ENCODE data around the gene MYO7A.

MYO7A gene

GRCh38 chr11:77217156-77217555 lies 89.1 kb downstream of the MYO7A start:
- TF ChIP-seq, protein P1, sequence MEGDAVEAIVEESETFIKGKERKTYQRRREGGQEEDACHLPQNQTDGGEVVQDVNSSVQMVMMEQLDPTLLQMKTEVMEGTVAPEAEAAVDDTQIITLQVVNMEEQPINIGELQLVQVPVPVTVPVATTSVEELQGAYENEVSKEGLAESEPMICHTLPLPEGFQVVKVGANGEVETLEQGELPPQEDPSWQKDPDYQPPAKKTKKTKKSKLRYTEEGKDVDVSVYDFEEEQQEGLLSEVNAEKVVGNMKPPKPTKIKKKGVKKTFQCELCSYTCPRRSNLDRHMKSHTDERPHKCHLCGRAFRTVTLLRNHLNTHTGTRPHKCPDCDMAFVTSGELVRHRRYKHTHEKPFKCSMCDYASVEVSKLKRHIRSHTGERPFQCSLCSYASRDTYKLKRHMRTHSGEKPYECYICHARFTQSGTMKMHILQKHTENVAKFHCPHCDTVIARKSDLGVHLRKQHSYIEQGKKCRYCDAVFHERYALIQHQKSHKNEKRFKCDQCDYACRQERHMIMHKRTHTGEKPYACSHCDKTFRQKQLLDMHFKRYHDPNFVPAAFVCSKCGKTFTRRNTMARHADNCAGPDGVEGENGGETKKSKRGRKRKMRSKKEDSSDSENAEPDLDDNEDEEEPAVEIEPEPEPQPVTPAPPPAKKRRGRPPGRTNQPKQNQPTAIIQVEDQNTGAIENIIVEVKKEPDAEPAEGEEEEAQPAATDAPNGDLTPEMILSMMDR (IDR thresholded peaks at IDR 0.05; ENCODE audit: extremely low read depth, missing control alignments), result no peak
- no peak for DNase-seq (ENCODE audit: low spot score)

GRCh38 chr11:77223797-77224196 lies 95.8 kb downstream of the MYO7A start:
- TF ChIP-seq, protein P1 (IDR thresholded peaks at IDR 0.05; ENCODE audit: extremely low read depth, missing control alignments), result no peak
- DNase-seq (ENCODE audit: low spot score), result no peak

DNA sequence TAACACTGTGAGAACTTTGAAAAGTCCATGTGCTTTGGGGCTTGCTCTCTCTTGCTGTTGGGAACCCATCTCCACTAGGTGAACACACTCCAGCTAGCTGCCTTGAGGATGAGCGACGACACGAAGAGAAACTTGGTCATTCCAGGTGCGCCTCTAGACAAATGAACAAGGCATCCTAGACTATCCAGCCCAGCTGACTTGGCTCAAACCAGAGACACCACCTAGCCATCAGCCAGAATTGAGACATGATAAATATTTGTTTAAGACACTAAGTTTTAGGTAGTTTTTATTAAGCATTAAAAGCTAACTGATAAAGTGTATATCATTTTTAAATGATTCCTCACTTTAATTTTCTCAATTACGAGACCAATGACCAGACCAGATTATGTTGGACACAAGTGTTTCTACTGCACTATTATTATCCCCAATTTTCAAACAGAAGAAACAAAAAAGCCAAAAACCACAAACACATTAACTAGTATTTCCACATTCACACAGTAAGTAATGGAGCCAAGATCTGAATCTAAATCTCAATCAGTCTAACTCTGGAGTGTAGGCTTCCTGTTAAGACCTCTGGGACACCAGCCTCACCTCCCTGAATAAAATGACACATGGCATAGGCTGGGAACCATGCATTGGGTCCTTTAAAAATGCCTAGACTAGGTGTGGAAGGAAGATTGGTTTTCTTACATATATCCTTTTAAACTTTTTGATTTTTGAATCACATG lies 103.0 kb downstream of the MYO7A start:
- TF ChIP-seq, protein P1 (IDR thresholded peaks at IDR 0.05; ENCODE audit: extremely low read depth, missing control alignments), result no peak
- no peak for DNase-seq (ENCODE audit: low spot score)

DNA sequence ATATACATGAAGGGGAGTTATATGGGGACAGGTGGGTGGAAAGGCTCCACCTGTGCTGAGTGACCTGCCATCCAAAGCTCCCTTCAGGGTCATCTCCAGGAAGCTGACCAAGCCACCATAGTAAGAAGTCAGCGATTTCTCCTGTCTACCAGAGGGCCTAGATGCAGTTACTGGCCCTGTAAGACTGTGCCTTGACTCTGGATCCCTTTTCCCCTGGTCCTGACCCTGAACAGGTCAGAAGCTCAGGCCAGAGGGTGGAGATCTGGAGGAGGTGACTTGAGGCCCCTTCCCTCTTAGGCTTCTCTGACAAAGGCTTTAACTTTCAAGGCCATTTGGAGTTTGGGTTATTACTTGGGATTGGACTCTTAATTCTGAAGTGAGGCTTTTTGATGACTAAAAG lies 103.8 kb downstream of the MYO7A start:
- TF ChIP-seq, protein P1 (IDR thresholded peaks at IDR 0.05; ENCODE audit: extremely low read depth, missing control alignments), result no peak
- DNase-seq (ENCODE audit: low spot score), result no peak

- DNase-seq (ENCODE audit: low spot score), result no peak
- TF ChIP-seq, protein P1 (IDR thresholded peaks at IDR 0.05; ENCODE audit: extremely low read depth, missing control alignments), result no peak
Observed at GRCh38 chr11:77232242-77232641, 104.2 kb downstream of the MYO7A start.

GRCh38 chr11:77233011-77233410 lies 105.0 kb downstream of the MYO7A start:
- no peak for DNase-seq (ENCODE audit: low spot score)
- TF ChIP-seq, protein P1 (IDR thresholded peaks at IDR 0.05; ENCODE audit: extremely low read depth, missing control alignments), result no peak

DNA sequence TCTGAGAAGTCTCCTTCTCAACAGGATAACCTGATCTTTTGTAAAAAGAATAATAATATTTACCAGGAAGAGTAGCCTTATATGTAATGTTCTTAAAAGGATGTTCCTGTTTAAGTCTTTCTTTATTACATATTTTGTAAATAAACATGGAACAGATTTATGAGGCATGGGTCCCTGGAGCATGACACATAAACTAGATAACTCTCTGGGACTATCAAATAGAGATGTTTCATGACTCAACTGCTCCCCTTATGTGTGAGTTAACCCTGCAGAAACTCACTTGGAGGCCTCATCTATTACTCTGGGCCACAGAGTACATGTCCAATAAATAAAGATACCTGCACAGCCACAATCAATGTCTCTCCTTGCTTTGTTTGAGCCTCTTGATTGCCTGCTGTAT lies 108.9 kb downstream of the MYO7A start:
- DNase-seq (ENCODE audit: low spot score), result no peak
- TF ChIP-seq, protein P1 (IDR thresholded peaks at IDR 0.05; ENCODE audit: extremely low read depth, missing control alignments), result no peak

All from GM20000 (cell line).